Stimulated activated naive CD8-positive, alpha-beta T cell treated with anti-CD3 and anti-CD28 coated beads, Interleukin-15, amount 100 ng/mL, for 72 hours (primary cell): Measurements from ENCODE around the gene MYLIP.

Source experiments
- ATAC-seq: fragments of 150-1000 bp; cut with Tn5 transposase; 2 replicates; pipeline ENCODE4 v1.10.0; 2021; ENCODE audit warnings: mild to moderate bottlenecking, moderate library complexity
- DNase-seq, 2 donors: peaks; one replicate each; pipeline ENCODE4 v3.0.0; 2021 to 2022
- H3K27ac Mint-ChIP-seq, 2 donors: one replicate each; pipeline ENCODE4 v1.8.0; 2022; ENCODE audit warnings: mild to moderate bottlenecking in 2 of 2, mixed read lengths in 2 of 2, moderate library complexity in 2 of 2
- H3K27me3 Mint-ChIP-seq: one replicate; pipeline ENCODE4 v1.8.0; 2022; ENCODE audit warnings: mixed read lengths
- H3K4me1 Mint-ChIP-seq: one replicate; pipeline ENCODE4 v1.8.0; 2022; ENCODE audit warnings: mild to moderate bottlenecking, mixed read lengths
- H3K4me3 Mint-ChIP-seq, 2 donors: one replicate each; pipeline ENCODE4 v1.8.0; 2022; ENCODE audit warnings: mild to moderate bottlenecking in 2 of 2, mixed read lengths in 2 of 2, moderate library complexity in 1 of 2
- H3K9me3 Mint-ChIP-seq, 2 donors: one replicate each; pipeline ENCODE4 v1.8.0; 2022; ENCODE audit warnings: mixed read lengths in 2 of 2

The MYLIP gene

GRCh38 chr6:16128759-16129622, at the start of gene MYLIP:
Gene MYLIP, plus strand, starts transcription at chr6:16129086. Its CDS starts 237 bp downstream, at chr6:16129323.
- Mint-ChIP-seq H3K27ac (peak within 1 kb of the TSS; percentile 93 to 98), H3K4me3 (peak within 1 kb of the TSS; percentile 76 to 89), H3K27me3 (peaks cover 27% of the 10 kb centered on the region), H3K4me1 (peaks cover 22% of the 10 kb centered on the region), H3K9me3 (no peaks in the 10 kb centered on the region)
- peak; percentile 95 to 97 for DNase-seq
- ATAC-seq, result peak; percentile 87

- Mint-ChIP-seq H3K9me3 (no peaks in the 10 kb centered on the region), H3K27me3 (no peaks in the 10 kb centered on the region), H3K27ac (no peak overlapping the region), H3K4me1 (no peaks in the 10 kb centered on the region), H3K4me3 (no peak overlapping the region)
- DNase-seq (no peak), ATAC-seq (no peak)
Observed at GRCh38 chr6:16079354-16079753, 49.5 kb upstream of the MYLIP start.

DNA sequence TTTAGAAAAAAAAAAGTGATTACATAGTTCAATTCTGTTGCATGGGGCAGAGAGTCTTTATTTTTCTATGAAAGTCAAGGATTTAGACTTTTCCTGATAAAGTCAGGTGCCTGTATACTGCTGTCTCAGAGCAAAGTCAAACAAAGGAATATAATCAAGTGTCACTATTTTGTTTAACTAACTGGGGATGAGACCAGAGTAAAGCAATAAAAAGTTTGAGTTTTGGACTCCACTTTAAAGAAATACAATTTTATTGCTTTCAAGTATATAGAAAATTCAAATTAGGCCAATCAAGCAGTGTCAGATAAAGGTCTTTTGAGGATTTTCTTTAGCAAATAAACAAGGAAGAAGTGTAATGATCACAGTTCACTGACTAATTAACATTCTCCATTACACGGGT, 48.7 kb upstream of the MYLIP start:
- Mint-ChIP-seq H3K4me3 (no peak overlapping the region), H3K27ac (no peak overlapping the region), H3K4me1 (no peaks in the 10 kb centered on the region), H3K9me3 (no peaks in the 10 kb centered on the region), H3K27me3 (no peaks in the 10 kb centered on the region)
- no peak for DNase-seq
- ATAC-seq, result no peak

- no peak overlapping the region for H3K4me3 Mint-ChIP-seq
- no peak overlapping the region for H3K27ac Mint-ChIP-seq
- no peak for ATAC-seq
- no peaks in the 10 kb centered on the region for H3K9me3 Mint-ChIP-seq
- H3K27me3 Mint-ChIP-seq, result no peaks in the 10 kb centered on the region
- DNase-seq, result no peak
- H3K4me1 Mint-ChIP-seq, result no peaks in the 10 kb centered on the region
Observed at GRCh38 chr6:16081326-16081725, 47.6 kb upstream of the MYLIP start.

- no peak overlapping the region for H3K27ac Mint-ChIP-seq
- H3K4me1 Mint-ChIP-seq, result no peaks in the 10 kb centered on the region
- DNase-seq (no peak), ATAC-seq (no peak)
- no peak overlapping the region for H3K4me3 Mint-ChIP-seq
- H3K27me3 Mint-ChIP-seq, result no peaks in the 10 kb centered on the region
- H3K9me3 Mint-ChIP-seq, result no peaks in the 10 kb centered on the region
Observed at GRCh38 chr6:16082361-16082760, 46.5 kb upstream of the MYLIP start.

DNA sequence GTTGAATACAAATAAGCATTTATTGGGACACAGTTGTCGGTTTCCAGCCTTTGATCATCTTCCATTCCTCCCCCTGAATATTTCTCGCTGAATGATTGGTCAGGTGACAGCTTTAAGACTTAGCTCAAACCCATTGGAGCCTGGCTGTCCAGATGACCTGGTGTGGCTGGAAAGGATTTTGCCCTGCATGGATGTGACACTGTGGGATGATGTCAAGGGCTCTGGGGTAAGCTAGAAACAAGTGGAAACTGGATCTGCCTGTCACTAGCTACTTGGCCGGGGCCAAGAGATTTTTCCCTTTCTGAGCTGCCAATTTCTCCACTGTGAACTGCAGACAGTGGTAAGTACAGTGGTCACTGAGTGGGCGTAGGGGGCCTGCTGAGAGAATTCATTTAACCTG, 41.9 kb upstream of the MYLIP start:
- no peaks in the 10 kb centered on the region for H3K9me3 Mint-ChIP-seq
- H3K4me3 Mint-ChIP-seq, result no peak overlapping the region
- no peaks in the 10 kb centered on the region for H3K4me1 Mint-ChIP-seq
- no peak for DNase-seq
- no peaks in the 10 kb centered on the region for H3K27me3 Mint-ChIP-seq
- no peak overlapping the region for H3K27ac Mint-ChIP-seq
- ATAC-seq, result no peak

GRCh38 chr6:16087386-16087785, 41.5 kb upstream of the MYLIP start:
- Mint-ChIP-seq H3K9me3 (no peaks in the 10 kb centered on the region), H3K27me3 (no peaks in the 10 kb centered on the region), H3K27ac (no peak overlapping the region), H3K4me3 (no peak overlapping the region), H3K4me1 (no peaks in the 10 kb centered on the region)
- DNase-seq, result no peak
- ATAC-seq, result no peak

DNA sequence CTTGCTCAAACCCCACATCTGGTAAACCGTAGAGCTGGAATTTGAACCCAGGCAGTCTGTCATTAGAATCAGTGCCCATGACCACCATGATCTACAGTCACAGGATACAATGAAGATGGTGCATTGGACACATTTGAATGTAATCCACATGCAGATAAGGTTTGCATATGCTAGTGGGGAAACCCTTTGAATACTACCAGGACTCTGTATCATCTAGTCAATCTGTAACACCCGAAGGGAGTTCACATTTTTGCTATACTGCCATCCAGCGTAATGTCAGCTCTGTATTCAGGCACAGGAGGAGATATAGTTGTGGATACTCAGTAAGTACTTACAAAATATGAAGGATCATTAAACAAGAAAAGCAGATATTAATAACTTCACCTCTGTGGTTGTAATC, 40.5 kb upstream of the MYLIP start:
- Mint-ChIP-seq H3K4me1 (no peaks in the 10 kb centered on the region), H3K27me3 (no peaks in the 10 kb centered on the region), H3K27ac (no peak overlapping the region), H3K4me3 (no peak overlapping the region), H3K9me3 (no peaks in the 10 kb centered on the region)
- DNase-seq (no peak), ATAC-seq (no peak)

DNA sequence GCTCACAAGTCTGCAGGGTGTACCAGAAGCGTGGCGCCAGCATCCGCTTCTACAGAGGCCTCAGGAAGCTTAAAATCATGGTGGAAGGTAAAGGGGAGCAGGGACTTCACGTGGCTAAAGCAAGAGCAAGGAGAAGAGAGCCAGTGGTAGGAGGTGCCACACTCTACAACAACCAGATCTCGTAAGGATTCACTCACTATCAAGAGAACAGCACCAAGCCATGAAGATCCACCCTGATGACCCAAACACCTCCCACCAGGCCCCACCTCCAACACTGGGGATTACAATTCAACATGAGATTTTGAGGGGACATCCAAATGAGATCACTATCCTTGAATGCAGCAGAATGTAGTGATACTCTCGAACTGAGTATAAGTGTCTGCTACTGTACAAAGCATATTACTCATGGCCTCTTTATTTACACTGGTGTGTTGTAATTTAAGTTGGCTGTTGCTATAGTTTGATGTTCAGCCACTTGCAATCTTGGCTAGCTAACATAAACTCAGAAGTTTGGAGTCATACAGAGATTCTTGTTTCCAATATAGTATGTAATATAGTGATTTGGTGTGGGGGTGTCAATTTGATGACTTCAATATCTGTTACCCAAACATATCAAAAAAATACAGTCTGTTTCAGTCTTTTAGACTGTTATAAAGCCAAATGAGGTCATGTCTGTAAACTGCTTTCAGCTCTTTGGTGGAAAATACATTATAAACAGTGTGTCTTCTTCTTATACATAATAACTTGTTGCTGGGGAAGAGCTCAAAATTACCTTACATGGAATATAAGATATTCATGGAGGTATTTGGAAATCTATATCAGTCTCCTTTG, 39.4 kb upstream of the MYLIP start:
- ATAC-seq, result peak; percentile 33
- H3K27ac Mint-ChIP-seq, result peak overlapping the region in 1 of 2 donors; percentile 54
- no peak overlapping the region for H3K4me3 Mint-ChIP-seq
- no peaks in the 10 kb centered on the region for H3K27me3 Mint-ChIP-seq
- H3K4me1 Mint-ChIP-seq, result no peaks in the 10 kb centered on the region
- no peaks in the 10 kb centered on the region for H3K9me3 Mint-ChIP-seq
- DNase-seq, result no peak

- no peaks in the 10 kb centered on the region for H3K27me3 Mint-ChIP-seq
- no peak for ATAC-seq
Observed at GRCh38 chr6:16090452-16090851, 38.4 kb upstream of the MYLIP start.

GRCh38 chr6:16090920-16091319, 38.0 kb upstream of the MYLIP start:
- H3K4me3 Mint-ChIP-seq, result no peak overlapping the region
- DNase-seq (no peak), ATAC-seq (no peak)
- H3K9me3 Mint-ChIP-seq, result no peaks in the 10 kb centered on the region
- H3K4me1 Mint-ChIP-seq, result no peaks in the 10 kb centered on the region
- no peaks in the 10 kb centered on the region for H3K27me3 Mint-ChIP-seq
- no peak overlapping the region for H3K27ac Mint-ChIP-seq

More at GRCh38 chr6:16090452-16090851, 38.4 kb upstream of the MYLIP start:
- Mint-ChIP-seq H3K9me3 (no peaks in the 10 kb centered on the region), H3K4me1 (no peaks in the 10 kb centered on the region), H3K4me3 (no peak overlapping the region), H3K27ac (no peak overlapping the region)
- no peak for DNase-seq

DNA sequence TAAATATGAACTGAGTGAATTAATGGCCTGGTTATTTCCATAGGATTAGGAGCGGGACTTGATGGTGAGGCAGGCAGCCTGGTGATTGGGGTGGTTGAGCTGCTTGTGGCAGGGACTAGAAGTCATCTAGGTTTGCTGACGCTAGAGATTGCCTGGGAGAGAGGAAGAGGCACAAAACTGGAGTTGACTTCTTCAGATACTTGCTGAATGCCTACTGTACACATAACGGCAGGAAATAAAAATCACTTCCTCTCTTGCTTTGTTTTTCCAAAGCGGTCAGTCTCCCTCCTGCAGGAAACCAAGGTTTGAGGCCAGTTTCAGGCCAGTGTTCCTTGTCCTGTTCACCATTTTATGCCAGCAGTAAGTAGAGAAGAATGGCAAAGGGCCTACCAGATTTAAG, 36.7 kb upstream of the MYLIP start:
- Mint-ChIP-seq H3K9me3 (no peaks in the 10 kb centered on the region), H3K27me3 (no peaks in the 10 kb centered on the region), H3K27ac (no peak overlapping the region), H3K4me3 (no peak overlapping the region), H3K4me1 (no peaks in the 10 kb centered on the region)
- ATAC-seq, result no peak
- no peak for DNase-seq

DNA sequence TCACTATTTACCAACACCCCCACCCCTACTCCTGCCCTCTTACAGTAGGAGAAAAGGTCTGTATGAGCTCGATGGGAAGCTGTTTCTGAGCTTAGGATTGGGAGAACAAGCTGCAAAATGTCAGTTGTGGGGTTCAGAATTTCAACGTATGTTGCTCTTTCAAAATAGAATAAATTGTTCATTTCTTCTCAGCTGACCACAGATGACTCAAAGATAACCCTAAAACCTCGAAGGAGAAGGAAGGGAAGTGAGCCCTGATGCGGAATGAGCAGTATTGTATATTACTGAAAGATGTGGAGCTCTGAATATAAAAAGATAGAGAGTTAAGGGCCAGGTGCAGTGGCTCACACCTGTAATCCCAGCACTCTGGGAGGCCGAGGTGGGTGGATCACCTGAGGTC, 35.9 kb upstream of the MYLIP start:
- ATAC-seq, result no peak
- H3K27me3 Mint-ChIP-seq, result no peaks in the 10 kb centered on the region

GRCh38 chr6:16095180-16095579, 33.7 kb upstream of the MYLIP start:
- H3K9me3 Mint-ChIP-seq, result peaks cover 9 to 18% of the 10 kb centered on the region in 2 donors
- DNase-seq, result no peak

More for the DNA sequence above, 35.9 kb upstream of the MYLIP start:
- Mint-ChIP-seq H3K4me3 (no peak overlapping the region), H3K4me1 (no peaks in the 10 kb centered on the region), H3K27ac (no peak overlapping the region), H3K9me3 (peaks cover 0 to 3% of the 10 kb centered on the region in 2 donors)
- no peak for DNase-seq

DNA sequence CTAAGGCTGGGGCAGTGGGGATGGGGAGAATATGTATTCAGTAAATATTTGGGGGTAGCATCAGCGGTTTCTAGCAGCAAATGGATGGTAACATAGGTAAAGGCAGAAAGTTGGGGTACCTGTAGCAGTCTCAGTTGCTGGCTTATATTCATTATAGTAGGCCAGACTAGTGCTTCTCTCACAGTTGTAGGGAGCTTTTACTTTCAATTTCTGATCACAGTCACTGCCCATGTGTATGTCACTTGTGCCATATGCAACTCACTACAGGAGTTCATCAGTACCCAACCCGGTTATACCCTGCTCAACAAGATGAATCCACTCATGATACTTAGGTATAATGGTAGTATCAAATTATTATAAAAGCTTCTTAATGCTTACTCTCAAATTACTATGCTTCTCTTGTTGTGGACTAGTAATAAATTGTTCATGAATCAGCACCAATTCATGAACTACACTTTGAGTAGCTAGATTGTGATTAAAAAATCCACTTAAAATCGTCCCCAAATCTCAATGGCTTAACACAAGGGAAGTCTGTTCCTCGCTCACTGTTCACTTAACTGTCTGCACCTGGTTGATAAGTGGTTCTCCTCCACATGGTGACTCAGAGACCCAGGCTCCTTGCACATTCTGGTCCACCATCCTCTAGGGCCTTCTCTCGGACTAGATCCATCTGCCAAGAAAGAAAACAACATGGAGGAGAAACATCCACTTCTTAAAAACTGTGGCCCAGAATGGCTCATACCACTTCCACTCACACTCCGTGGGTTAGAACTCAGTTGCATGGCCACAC, 31.3 kb upstream of the MYLIP start:
- no peaks in the 10 kb centered on the region for H3K27me3 Mint-ChIP-seq
- peaks cover 22 to 32% of the 10 kb centered on the region in 2 donors for H3K9me3 Mint-ChIP-seq
- H3K4me3 Mint-ChIP-seq, result no peak overlapping the region
- H3K27ac Mint-ChIP-seq, result no peak overlapping the region
- ATAC-seq (peak; percentile 35), DNase-seq (no peak)
- no peaks in the 10 kb centered on the region for H3K4me1 Mint-ChIP-seq

More at GRCh38 chr6:16095180-16095579, 33.7 kb upstream of the MYLIP start:
- Mint-ChIP-seq H3K27me3 (no peaks in the 10 kb centered on the region), H3K4me3 (no peak overlapping the region), H3K4me1 (no peaks in the 10 kb centered on the region), H3K27ac (no peak overlapping the region)
- ATAC-seq, result no peak
